Breast epithelium (tissue), 3 donors: ENCODE measurements around the gene ROR2.

ENCODE experiments used
- CTCF ChIP-seq, 3 donors: fragments of 450-650 bp; IDR thresholded peaks; one replicate each; pipeline ENCODE4 v1.5.1; 2016 to 2017; ENCODE audit warnings: antibody characterized with exemption in 3 of 3, mild to moderate bottlenecking in 3 of 3, moderate library complexity in 3 of 3
- POLR2AphosphoS5 ChIP-seq, 3 donors: sonication (generic); formaldehyde crosslinking; IDR thresholded peaks; one replicate each; pipeline ENCODE4 v1.6.1; 2017; ENCODE audit warnings: antibody characterized with exemption in 3 of 3

DNA sequence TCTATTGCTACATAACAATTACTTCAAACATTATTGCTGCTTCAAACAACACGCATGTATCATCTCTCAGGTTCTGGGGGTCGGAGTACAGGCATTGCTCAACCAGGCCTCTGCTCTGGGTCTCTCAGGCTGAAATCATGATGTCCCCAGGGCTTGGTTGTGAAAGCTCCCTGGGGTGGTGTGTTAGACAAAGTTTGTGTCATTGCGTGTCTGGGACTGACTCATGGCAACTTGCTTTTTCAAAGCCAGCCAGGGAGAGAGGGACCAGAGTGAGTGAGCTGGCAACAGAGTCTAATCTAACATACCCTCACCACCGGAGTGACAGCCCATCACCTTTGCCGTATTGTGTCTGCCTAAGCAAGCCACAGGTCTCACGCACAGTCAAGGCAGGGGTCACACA, 267.2 kb downstream of the ROR2 start:
- TF ChIP-seq POLR2AphosphoS5 (IDR thresholded peaks at IDR 0.05): no peak
- no peak for TF ChIP-seq CTCF (IDR thresholded peaks at IDR 0.05)
